Uterus (tissue), 2 donors: Measurements from ENCODE around the gene USP7.
"Not testable (repeated sequence)": the region's sequence is repeated elsewhere in the genome, so short reads cannot be mapped to it uniquely, and the experiment has no call there.

ENCODE experiments used
- POLR2A ChIP-seq, 2 donors: fragments of 450-650 bp; IDR thresholded peaks; one replicate each; pipeline ENCODE4 v1.6.1; 2016; ENCODE audit warnings: antibody characterized with exemption in 2 of 2, mild to moderate bottlenecking in 1 of 2, moderate library complexity in 1 of 2
- TF ChIP-seq, protein P1 (sequence below), 4 experiments: fragments of 200-600 bp in 2 of 4; fragments of 450-650 bp in 2 of 4; sonication (generic) in 2 of 4; IDR thresholded peaks; one replicate each; pipeline ENCODE4 v1.5.1; 2016 to 2019; ENCODE audit warnings: antibody characterized with exemption in 4 of 4, mild to moderate bottlenecking in 2 of 4, moderate library complexity in 1 of 4

DNA sequence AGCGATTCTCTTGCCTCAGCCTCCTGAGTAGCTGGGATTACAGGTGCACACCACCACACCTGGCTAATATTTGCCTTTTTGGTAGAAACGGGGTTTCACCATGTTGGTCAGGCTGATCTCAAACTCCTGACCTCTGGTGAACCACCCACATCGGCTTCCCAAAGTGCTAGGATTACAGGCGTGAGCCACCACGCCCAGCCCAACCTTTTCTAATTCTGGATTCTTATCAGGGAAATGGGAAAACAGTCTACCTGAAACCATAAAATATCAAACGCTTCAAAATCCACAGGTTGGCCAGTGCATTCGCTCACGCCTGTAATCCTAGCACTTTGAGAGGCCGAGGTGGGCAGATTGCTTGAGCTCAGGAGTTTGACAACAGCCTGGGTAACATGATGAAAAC is 4.3 kb upstream of the USP7 start:
- TF ChIP-seq, protein P1, sequence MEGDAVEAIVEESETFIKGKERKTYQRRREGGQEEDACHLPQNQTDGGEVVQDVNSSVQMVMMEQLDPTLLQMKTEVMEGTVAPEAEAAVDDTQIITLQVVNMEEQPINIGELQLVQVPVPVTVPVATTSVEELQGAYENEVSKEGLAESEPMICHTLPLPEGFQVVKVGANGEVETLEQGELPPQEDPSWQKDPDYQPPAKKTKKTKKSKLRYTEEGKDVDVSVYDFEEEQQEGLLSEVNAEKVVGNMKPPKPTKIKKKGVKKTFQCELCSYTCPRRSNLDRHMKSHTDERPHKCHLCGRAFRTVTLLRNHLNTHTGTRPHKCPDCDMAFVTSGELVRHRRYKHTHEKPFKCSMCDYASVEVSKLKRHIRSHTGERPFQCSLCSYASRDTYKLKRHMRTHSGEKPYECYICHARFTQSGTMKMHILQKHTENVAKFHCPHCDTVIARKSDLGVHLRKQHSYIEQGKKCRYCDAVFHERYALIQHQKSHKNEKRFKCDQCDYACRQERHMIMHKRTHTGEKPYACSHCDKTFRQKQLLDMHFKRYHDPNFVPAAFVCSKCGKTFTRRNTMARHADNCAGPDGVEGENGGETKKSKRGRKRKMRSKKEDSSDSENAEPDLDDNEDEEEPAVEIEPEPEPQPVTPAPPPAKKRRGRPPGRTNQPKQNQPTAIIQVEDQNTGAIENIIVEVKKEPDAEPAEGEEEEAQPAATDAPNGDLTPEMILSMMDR (IDR thresholded peaks at IDR 0.05), result not testable (repeated sequence)
- not testable (repeated sequence) for TF ChIP-seq POLR2A (IDR thresholded peaks at IDR 0.05)
